H1 (cell line): ENCODE results near the gene OGG1. TPM values are rescaled to one million over a fixed set of nuclear protein-coding genes. Genes with fewer than 3 reads are reported as not detected.

Experiments
- ASH2L ChIP-seq: fragments of 200-600, 300-600 bp; sonication (generic); IDR thresholded peaks from one replicate; pipeline ENCODE4 v1.7.1; 2017; ENCODE audit warnings: low read length
- BCL11A ChIP-seq, 2 experiments: IDR thresholded peaks; one replicate each; pipeline ENCODE4 v1.6.1; 2011; ENCODE audit warnings: low read depth in 2 of 2, low read length in 2 of 2, mild to moderate bottlenecking in 2 of 2
- CEBPB ChIP-seq: IDR thresholded peaks from 2 replicates; pipeline ENCODE4 v1.6.1; 2012; ENCODE audit warnings: low read depth, low read length
- CHD1 ChIP-seq: IDR thresholded peaks from 2 replicates; pipeline ENCODE4 v1.6.1; 2012; ENCODE audit warnings: low read depth, low read length, improper control_type of control experiment
- CTBP2 ChIP-seq: IDR thresholded peaks from 2 replicates; pipeline ENCODE4 v1.7.0; 2011; ENCODE audit warnings: borderline replicate concordance, mild to moderate bottlenecking, moderate library complexity, mixed read lengths, low read length; ENCODE audit not compliant: insufficient read depth, insufficient read length
- EP300 ChIP-seq, 2 experiments: IDR thresholded peaks; 1 replicate in 1 of 2; 2 replicates in 1 of 2; pipeline ENCODE4 v1.6.1; 2011 to 2012; ENCODE audit warnings: low read depth in 2 of 2, low read length in 2 of 2, mild to moderate bottlenecking in 2 of 2, borderline replicate concordance in 1 of 2, inconsistent platforms in 1 of 2, moderate library complexity in 1 of 2
- KDM1A ChIP-seq: fragments of 200-600, 300-600 bp; sonication (generic); IDR thresholded peaks from 2 replicates; pipeline ENCODE4 v1.7.1; 2016; ENCODE audit warnings: mild to moderate bottlenecking, low read length, borderline replicate concordance
- MAFK ChIP-seq: IDR thresholded peaks from 2 replicates; pipeline ENCODE4 v1.6.1; 2012; ENCODE audit warnings: low read depth, mild to moderate bottlenecking, improper control_type of control experiment, low read length
- NANOG ChIP-seq: IDR thresholded peaks from 2 replicates; pipeline ENCODE4 v1.6.1; 2011; ENCODE audit warnings: low read length, low read depth, mild to moderate bottlenecking, inconsistent platforms; ENCODE audit not compliant: insufficient read depth, poor library complexity, severe bottlenecking
- NRF1 ChIP-seq: IDR thresholded peaks from 2 replicates; pipeline ENCODE4 v1.6.1; 2011; ENCODE audit warnings: mild to moderate bottlenecking, low read depth, low read length, improper control_type of control experiment
- PHF8 ChIP-seq: fragments of 200-600 bp; sonication (generic); conservative IDR thresholded peaks from 2 replicates; pipeline ENCODE4 v1.7.1; 2012; ENCODE audit warnings: low read depth, mild to moderate bottlenecking, inconsistent platforms, low read length, moderate library complexity
- POLR2A ChIP-seq, 2 experiments: IDR thresholded peaks; 1 replicate in 1 of 2; 2 replicates in 1 of 2; pipeline ENCODE4 v1.6.1; 2011; ENCODE audit warnings: low read depth in 2 of 2, low read length in 2 of 2, mild to moderate bottlenecking in 2 of 2; ENCODE audit errors: control extremely low read depth in 1 of 2
- POLR2AphosphoS5 ChIP-seq: IDR thresholded peaks from 2 replicates; pipeline ENCODE4 v1.6.1; 2011; ENCODE audit warnings: low read depth, low read length
- POU5F1 ChIP-seq: IDR thresholded peaks from 2 replicates; pipeline ENCODE4 v1.6.1; 2011; ENCODE audit warnings: low read depth, mild to moderate bottlenecking, low read length, moderate library complexity
- SAP30 ChIP-seq: fragments of 300-600 bp; sonication (generic); IDR thresholded peaks from 2 replicates; pipeline ENCODE4 v1.7.1; 2012; ENCODE audit warnings: low read length, moderate library complexity, mild to moderate bottlenecking, inconsistent platforms; ENCODE audit not compliant: insufficient read depth, insufficient replicate concordance
- SIN3A ChIP-seq, 2 experiments: IDR thresholded peaks in 1 of 2; conservative IDR thresholded peaks in 1 of 2; 2 replicates each; pipeline ENCODE4 v1.6.1; 2011 to 2012; ENCODE audit warnings: low read length in 2 of 2, improper control_type of control experiment in 1 of 2, low read depth in 1 of 2, mild to moderate bottlenecking in 1 of 2
- SIRT6 ChIP-seq: IDR thresholded peaks from one replicate; pipeline ENCODE4 v1.7.1; 2012; ENCODE audit warnings: low read length, inconsistent platforms
- SP1 ChIP-seq: IDR thresholded peaks from 2 replicates; pipeline ENCODE4 v1.6.1; 2011; ENCODE audit warnings: low read depth, low read length
- SP4 ChIP-seq: IDR thresholded peaks from 2 replicates; pipeline ENCODE4 v1.6.1; 2012; ENCODE audit warnings: low read length, inconsistent platforms
- polyA plus RNA-seq, 7 experiments: library from polyadenylated mRNA; depleted of rRNA in 3 of 7; stranded (reverse) in 5 of 7; unstranded in 2 of 7; fragments of >200 nt in 5 of 7; fragments of 200-250 nt in 2 of 7; gene quantifications; 1 replicate in 5 of 7; 2 replicates in 1 of 7; 4 replicates in 1 of 7; pipeline versions ENCODE4 v1.2.1 to v1.2.3, GENCODE V29; 2011 to 2013; ENCODE audit warnings: missing spikeins in 2 of 7, mixed read lengths in 2 of 7
- total RNA-seq: library from RNA; stranded (reverse); fragmentation: NEBNext Ultra II Directional; extraction: Animal tissue kit (Norgen Biotek cat#: 25700); gene quantifications from 2 replicates; pipeline ENCODE4 v1.2.1, GENCODE V29; 2021
- TF ChIP-seq, protein P1 (sequence below), 3 experiments: IDR thresholded peaks; 1 replicate in 2 of 3; 2 replicates in 1 of 3; pipeline versions ENCODE4 v1.5.1 to v1.6.1; 2011; ENCODE audit warnings: low read length in 3 of 3, mild to moderate bottlenecking in 3 of 3, inconsistent platforms in 2 of 3, low read depth in 1 of 3, moderate library complexity in 1 of 3; ENCODE audit not compliant: insufficient read depth in 1 of 3; ENCODE audit errors: control extremely low read depth in 1 of 3
- TF ChIP-seq, protein P2 (sequence below): IDR thresholded peaks from 2 replicates; pipeline ENCODE4 v1.6.1; 2012; ENCODE audit warnings: inconsistent platforms

The OGG1 gene
- total and polyA plus RNA-seq, 2 of the 8 experiments (the other 6 are each of a cell fraction or from before 2014, with no cell fraction given): 29.6 to 46.8 TPM

DNA sequence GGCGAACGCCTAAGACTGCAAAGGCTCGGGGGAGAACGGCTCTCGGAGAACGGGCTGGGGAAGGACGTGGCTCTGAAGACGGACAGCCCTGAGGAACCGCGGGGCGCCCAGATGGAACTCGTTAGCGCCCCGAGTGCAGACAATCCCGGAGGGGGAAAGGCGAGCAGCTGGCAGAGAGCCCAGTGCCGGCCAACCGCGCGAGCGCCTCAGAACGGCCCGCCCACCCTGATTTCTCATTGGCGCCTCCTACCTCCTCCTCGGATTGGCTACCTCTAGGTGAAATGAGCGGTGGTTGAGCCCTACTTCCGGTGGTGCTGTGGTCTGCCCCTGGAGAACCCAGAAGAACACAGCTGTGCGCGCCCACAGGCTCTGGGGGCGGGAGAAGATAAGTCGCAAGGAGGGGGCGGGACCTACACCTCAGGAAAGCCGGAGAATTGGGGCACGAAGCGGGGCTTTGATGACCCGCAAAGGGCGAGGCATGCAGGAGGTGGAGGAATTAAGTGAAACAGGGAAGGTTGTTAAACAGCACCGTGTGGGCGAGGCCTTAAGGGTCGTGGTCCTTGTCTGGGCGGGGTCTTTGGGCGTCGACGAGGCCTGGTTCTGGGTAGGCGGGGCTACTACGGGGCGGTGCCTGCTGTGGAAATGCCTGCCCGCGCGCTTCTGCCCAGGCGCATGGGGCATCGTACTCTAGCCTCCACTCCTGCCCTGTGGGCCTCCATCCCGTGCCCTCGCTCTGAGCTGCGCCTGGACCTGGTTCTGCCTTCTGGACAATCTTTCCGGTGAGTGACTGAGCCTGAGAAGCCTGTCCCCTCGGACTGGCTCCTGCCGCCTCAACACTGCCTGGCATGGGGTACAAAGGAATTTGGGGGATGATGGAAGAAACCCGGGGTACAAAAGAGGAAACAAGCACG is at the start of gene OGG1 (continued):
- TF ChIP-seq NRF1 (no peak), SP4 (no peak; the same call in 1 of the 2 replicates), SIRT6 (no peak), POU5F1 (no peak), SIN3A (conservative IDR thresholded peaks at IDR 0.05 in 1 of 2, IDR thresholded peaks at IDR 0.05 in 1 of 2; ENCODE audit: low read depth in 1 of 2, low read length in 2 of 2) (peak; percentile 79 to 92; a peak in 3 of 4 replicates), MAFK (no peak), SP1 (peak; percentile 33; the same call in 1 of the 2 replicates), POLR2A (IDR thresholded peaks at IDR 0.05; ENCODE audit: control extremely low read depth in 1 of 2, low read depth in 2 of 2, low read length in 2 of 2) (peak in 1 of 2 experiments; percentile 82; a peak in 2 of 3 replicates), ASH2L (peak; percentile 42), NANOG (peak; percentile 5), CEBPB (no peak), CHD1 (no peak), KDM1A (no peak; the same call in 1 of the 2 replicates), SAP30 (peak; percentile 26), CTBP2 (no peak), BCL11A (IDR thresholded peaks at IDR 0.05; ENCODE audit: low read depth in 2 of 2, low read length in 2 of 2) (no peak), EP300 (IDR thresholded peaks at IDR 0.05; ENCODE audit: borderline replicate concordance in 1 of 2, low read depth in 2 of 2, low read length in 2 of 2) (no peak), POLR2AphosphoS5 (peak; percentile 49), PHF8 (peak; percentile 84)
- TF ChIP-seq, protein P1, sequence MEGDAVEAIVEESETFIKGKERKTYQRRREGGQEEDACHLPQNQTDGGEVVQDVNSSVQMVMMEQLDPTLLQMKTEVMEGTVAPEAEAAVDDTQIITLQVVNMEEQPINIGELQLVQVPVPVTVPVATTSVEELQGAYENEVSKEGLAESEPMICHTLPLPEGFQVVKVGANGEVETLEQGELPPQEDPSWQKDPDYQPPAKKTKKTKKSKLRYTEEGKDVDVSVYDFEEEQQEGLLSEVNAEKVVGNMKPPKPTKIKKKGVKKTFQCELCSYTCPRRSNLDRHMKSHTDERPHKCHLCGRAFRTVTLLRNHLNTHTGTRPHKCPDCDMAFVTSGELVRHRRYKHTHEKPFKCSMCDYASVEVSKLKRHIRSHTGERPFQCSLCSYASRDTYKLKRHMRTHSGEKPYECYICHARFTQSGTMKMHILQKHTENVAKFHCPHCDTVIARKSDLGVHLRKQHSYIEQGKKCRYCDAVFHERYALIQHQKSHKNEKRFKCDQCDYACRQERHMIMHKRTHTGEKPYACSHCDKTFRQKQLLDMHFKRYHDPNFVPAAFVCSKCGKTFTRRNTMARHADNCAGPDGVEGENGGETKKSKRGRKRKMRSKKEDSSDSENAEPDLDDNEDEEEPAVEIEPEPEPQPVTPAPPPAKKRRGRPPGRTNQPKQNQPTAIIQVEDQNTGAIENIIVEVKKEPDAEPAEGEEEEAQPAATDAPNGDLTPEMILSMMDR (IDR thresholded peaks at IDR 0.05; ENCODE audit: control extremely low read depth in 1 of 3, insufficient read depth in 1 of 3, low read depth in 1 of 3, low read length in 3 of 3): peak in 1 of 3 experiments; percentile 1; a peak in 1 of 4 replicates
- TF ChIP-seq, protein P2, sequence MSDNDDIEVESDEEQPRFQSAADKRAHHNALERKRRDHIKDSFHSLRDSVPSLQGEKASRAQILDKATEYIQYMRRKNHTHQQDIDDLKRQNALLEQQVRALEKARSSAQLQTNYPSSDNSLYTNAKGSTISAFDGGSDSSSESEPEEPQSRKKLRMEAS: peak; percentile 36; the same call in 1 of the 2 replicates
